NCI-H446 treated with DMSO at 0.1 percent for 48 hours (cell line): ENCODE data around the gene ATP5ME.
"Not testable (repeated sequence)": the region's sequence is repeated elsewhere in the genome, so short reads cannot be mapped to it uniquely, and the experiment has no call there.

Experiments used
- DNase-seq: peaks from one replicate; lab custom pipeline; 2025; lab: John Stamatoyannopoulos, UW

ATP5ME gene

DNA sequence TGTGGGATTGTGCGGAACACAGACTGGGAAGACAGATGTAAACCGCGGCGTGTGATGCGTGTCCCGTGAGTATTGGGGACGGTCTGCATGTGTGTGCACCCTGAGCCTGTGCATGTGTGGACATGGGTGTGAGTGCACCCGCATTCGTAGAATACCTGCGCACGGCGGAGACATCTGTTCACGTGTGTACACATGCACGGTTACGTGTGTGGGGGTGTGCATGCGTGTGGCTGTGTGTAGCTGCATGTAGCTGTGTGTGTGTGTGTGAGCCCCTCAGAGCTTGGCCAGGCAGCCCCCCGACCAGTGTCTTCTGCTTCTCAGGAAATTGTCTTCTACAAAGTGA is 19.6 kb downstream of the ATP5ME start:
- DNase-seq, result no peak

DNA sequence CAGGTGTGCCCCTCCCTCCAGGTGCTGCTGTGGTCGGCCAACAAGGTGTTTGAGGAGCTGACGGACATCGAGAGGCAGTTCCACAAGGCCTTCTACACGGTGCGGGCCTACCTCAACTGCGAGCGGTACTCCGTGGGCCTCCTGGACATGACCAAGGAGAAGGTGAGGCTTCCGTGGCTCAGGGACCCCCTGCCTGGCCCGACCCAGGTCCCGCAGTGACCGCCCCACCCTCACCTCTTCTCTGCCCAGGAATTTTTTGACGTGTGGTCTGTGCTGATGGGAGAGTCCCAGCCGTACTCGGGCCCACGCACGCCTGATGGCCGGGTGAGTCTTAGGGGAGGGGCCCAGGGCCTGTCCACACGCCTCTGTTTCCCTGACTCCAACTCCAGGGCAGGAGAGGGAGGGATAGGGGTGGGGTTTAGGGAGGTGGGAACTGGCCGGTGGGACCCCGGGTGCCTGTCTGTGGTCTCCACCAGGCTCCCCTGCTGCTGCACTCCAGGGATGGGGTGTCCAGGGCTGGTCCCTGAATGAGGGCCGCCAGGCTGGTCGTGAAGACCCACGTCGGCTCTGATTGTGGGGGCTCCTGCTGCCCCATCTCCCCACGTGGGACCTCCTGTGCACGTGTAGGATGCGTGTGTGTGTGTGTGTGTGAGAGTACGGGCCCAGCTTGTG is 20.1 kb downstream of the ATP5ME start:
- DNase-seq, result no peak

DNA sequence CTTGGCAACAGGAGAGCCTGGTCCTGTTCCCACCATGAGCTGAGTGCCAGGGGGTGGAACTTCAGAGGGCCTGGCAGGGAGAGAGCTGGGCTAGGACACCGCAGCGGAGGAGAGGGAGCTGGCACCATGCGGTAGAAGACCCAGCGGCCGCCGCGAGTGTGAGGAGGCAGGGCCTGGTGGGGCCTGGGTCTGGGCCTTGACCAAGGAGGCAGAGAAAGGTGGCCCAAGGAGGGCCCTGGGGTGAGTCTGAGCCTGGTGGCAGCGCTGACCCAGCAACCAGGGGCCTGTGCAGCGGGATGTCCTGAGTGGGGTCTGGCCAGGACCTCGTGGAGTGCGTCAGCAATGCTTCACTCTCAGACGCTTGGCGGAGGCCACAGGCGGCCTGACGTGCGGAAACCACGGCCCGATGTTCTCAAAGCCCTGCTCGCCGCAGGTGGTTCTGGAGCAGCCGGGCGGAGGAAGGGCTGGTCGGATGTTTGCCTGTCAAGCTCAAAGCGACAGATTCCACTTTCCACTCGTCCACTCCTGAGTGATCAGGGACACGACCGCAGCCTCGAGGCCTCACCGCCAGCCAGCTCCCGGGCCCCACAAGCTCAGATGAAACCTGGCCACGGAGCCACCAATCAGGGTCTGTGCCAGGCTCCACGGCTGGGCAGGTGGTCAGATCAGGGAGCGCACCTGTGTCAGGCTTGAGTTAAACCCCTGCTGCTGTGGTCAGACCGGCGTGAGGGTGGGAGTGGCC is 20.8 kb downstream of the ATP5ME start:
- DNase-seq, result no peak

DNA sequence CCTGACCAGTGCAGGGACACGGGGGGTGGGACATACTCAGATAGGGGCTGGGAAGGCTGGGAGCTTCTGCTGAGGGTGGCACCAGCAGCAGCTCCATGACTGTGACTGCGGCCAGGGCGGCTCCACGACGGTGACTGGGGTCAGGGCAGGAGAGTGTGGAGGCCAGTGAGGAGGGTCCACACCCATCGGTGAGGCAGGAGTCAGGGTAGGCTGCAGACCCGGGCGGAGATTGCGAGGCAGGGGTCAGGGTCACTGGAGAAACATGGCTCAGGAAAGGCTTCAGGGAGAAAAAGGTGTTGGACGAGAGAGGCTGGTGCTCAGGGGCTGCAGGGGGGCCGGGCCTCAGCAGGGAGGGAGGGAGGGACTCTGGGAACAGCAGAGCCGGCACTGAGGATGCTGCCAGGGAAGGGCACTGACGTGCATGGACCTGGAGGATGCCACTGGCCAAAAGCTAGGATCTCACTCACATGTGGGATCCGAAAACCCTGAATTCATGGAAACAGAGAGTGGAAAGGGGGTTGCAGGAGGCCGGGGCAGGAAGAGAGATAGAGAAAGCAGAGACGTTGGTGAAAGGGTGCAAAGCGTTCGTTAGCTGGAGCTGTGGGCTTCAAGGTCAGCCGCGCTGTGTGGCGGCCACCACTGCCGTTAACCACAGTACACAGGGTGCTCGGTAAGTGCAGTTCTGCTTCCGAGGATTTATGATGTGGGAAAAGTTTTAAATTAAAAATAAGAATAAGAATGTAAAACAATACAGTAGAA is 22.0 kb downstream of the ATP5ME start:
- no peak for DNase-seq

DNA sequence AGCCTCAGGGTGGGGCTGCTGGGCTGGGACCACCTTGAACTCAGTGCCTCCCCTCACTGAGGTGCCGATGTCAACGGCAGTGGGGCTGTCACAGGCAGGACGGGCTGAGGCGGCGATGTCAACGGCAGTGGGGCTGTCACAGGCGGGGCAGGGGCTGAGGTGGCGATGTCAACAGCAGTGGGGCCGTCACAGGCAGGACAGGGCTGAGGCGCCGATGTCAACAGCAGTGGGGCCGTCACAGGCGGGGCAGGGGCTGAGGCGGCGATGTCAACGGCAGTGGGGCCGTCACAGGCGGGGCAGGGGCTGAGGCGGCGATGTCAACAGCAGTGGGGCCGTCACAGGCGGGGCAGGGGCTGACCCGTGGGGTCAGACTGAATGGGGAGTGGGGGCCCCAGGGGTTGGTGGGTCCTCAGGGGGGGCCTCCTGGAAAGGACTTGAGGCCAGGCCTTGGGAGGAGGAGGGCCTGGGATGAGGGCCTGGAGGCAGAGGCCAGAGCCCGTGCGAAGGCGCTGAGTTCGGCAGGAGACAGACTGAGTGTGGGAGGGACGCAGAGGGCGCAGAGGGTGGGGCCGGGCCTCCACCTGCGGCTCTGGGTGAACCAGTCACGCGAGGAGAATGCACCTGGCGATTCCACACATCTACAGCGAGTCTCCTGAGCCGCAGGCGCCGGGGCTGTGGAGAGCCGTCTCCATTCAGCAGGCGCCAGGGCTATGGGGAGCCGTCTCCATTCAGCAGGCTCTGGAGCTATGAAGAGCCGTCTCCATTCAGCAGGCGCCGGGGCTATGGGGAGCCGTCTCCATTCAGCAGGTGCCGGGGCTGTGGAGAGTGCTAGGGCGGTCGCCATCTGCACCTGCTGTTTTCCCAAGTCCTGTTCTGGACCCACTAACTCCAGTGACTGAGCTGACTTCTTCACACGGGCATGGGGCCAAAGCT is 22.9 kb downstream of the ATP5ME start:
- no peak for DNase-seq

DNA sequence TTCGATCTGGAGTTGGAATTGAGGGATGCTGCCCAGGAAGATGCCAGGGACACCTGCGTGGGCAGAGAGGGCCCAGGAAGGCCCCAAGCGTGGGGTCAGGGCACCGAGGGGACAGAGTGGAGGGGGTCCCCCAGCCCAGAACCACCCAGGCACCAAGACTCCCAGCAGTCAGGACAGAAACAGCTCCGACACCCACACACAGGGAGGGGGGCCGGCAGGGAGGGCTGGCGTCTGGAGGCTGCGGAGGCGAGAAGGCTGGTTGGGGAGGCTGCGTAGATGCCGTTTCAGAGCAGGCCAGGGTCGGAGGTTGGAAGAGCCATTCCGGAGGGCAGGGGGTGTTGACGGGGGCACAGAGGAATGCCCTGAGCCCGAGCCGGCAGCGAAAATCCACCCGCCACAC is 23.6 kb downstream of the ATP5ME start:
- DNase-seq, result no peak

DNA sequence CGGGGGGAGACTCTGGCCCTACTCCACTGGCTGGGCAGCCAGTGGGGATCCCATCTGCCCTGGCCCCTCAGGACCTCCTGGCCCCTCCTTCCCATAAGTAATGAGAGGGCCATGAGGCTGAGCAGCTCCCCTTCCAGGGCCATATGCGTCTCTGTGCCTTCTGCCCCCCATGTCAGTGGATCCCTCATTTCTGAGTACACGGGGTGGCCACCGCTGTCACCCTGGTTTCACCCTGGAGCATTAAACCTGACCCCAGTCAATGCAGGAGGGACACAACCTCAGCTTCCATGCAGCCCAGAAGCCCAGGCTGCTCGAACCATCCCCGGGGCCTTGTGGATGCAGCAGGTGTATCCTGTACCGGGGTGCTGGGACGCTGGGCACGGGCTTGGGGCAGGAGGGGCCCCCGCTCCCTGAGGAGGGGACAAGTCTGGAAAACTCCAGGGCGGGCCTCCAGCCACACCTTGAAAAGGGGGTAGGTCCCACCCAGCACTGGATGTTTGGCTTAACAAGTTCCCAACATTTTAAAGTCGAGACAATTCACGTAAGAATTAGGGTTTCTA is 24.2 kb downstream of the ATP5ME start:
- no peak for DNase-seq

DNA sequence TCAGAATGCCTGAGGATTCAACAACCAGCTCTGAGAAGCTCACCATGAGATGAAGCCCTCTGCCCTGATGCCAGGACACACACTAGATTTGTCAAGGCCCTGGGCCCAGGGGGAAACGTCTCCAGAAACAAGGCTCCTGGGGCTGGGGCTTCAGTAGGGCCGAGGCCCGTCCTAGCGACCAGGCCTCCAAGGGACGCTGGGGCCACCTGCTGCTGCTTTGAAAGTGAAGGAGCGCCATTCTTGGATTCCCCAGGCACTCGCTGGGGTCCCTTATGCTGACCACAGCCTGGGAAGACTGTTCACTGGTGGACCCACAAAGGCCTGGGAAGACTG is 24.8 kb downstream of the ATP5ME start:
- DNase-seq, result no peak

DNA sequence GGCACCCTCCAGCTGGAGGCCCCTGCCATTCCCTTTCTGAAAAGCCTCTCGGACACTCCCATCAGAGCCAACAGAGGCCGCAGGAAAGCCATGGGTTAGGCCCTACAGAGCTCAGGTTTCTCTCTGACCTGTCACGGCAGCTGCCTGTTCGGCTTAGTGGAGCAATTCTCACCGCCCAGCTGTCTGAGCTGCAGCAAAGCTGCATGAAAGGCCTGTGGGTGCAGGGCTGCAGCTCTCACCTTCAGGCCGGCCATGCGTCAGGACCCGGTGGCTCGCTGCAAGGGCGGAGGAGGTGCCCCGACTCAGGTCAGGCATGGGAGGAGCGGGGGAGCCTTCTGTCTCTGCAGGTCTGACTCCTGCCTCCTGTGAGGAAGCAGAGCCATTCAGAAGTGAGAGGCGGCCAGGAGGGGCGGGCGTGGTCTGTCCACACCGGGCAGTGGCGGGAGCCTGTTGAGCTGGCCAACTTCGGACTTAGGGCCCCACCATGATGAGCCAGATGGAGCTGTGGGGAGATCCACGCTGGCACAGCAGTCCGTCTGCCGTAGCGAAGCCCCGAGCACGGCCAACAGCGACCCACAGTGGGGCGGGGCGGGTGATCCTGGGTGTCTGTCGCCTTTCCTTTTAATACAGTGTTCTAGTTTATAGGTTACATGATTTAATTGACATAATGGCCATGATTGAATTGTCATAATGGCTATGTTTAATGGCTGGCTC is 25.3 kb downstream of the ATP5ME start:
- DNase-seq, result no peak

DNA sequence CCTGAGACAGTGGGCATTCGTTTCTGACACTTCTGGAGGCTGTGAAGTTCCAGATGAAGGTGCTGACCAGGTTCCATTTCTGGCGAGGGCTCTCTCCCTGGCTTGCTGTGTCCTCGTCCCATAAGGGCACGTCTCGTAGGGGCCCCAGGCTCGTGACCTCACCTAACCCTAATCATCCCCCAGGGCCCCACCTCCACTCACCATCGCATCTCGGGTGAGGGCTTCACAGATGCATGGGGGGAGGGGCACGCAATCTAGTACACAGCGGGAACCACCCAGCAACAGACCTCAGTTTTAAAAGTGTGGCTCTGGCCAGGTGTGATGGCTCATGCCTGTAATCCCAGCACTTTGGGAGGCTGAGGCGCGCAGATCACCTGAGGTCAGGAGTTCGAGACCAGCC is 26.6 kb downstream of the ATP5ME start:
- DNase-seq, result no peak

DNA sequence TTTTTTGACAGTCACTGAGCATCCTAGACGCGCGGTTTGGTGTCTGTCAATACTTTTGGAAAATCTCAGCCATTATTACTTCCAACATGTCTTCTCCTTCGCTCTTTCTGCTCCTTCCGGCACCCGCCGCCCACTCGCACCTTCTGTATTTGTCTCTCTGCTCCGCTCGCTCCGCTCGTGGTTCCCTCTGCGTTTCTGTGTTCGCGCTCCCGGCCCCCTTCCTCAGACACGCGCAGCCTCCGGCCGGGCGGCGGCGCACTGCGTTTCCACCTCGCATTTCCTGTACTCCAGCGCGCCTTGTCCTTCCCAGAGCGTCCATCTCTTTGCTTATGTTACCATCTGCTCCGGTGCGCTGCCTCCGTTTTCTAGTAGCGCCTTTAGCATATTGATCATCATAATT is 27.6 kb downstream of the ATP5ME start:
- no peak for DNase-seq

DNA sequence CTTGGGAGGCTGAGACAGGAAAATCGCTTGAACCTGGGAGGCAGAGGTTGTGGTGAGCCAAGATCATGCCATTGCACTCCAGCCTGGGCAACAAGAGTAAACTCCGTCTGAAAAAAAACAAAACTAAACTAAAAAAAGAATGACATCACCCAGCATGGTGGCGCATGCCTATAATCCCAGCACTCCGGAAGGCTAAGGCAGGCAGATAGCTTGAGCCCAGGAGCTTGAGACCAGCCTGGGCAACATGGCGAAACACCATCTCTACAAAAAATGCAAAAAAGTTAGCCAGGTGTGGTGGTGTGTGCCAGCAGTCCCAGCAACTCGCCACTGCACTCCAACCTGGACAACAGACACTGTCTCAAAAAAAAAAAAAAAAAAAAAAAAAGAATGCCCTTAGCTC is 31.7 kb downstream of the ATP5ME start:
- DNase-seq, result not testable (repeated sequence)

DNA sequence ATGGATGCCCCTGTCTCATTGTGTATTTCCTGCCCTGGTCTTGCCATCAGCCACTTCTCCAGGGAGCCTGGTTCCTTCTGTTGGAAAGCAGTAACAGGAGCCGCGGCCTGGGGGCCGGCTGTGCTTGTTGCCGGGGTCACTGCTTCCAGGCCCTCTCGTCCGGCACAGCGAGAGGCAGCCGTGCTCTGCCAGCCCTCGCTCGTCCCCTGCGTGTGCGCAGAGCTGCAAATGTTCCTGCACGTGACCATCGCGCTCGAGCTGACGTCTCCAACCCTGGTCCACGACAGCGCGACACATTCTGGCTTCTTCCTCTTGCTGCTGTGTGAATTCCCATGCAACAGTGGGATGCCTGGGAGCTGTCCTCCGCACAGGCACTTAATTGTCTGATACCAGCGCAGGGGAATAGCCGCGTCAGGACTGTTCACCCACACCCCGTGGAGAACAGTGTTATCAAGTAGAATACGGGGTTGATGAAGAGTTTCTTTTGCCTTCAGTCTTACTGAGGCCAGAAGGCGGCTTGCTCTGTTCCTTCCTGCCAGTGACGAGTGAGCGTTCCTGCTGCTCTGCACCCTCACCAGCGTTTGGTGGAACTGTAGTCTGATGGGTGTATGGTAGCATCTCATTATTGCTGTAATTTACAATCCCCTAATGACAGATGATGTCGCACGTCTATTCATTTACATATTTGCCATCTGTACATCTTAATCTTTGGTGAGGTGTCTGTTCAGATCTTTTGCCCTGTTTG is 36.4 kb downstream of the ATP5ME start:
- no peak for DNase-seq

DNA sequence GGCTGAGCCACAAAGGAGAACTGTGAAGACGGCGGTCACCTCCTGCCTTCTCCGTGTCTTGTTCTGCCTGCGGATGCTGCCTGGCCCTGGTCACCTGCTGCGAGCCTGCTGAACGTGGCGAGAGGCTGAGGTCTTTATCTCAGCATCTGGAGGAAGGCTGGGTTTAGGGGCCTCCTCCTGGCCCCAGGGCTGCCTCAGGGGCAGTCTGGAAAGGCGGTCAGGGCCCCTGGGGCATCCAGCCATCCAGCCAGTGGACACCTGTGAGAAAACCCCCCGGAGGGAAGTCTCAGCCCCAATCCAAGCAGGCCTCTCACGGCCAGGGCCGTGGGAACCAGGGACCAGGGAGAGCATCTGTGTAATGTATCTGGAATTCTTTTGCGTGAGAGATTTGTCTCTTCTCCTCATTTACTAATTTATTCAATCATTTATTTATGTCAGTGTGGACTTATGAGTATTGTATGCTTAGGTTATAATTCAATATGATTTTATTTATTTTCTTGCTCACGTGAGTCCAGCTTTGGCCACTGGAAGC is 37.4 kb downstream of the ATP5ME start:
- no peak for DNase-seq

DNA sequence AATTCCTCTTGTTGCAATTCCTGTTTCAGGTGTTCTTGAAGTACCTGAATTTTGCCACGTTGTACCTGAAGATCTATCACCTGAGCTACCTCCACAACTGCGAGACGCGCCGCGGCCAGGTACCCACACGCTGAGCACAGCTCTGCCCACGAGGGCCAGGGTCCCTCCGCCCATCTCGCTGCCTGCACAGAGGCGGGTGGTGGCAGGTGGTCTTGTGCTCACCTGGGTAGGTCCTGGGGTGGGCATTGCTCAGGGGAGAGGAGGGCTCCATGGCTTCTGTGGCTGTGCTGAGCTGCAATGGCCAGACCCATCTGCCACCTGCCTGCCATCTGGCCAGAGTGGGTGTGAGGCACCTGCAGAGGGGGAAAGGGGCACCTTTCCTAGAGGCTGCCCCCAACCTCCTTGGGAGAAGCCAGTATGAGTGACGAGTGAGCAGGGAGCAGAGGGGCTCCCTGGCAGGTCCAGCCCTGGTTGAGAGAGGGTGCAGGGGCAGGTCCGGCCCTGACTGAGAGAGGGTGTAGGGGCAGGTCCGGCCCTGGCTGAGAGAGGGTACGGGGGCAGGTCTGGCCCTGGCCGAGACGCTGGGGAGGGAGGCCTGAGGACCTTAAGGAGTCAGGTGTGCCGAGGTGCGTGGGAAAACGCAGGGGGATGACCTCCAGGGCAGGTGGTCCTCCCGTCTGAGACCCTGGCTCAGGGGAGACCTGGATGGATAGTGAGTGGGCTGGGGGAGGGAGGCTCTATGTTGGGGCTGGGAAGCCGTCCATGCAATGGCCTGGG is 38.0 kb downstream of the ATP5ME start:
- DNase-seq, result no peak

DNA sequence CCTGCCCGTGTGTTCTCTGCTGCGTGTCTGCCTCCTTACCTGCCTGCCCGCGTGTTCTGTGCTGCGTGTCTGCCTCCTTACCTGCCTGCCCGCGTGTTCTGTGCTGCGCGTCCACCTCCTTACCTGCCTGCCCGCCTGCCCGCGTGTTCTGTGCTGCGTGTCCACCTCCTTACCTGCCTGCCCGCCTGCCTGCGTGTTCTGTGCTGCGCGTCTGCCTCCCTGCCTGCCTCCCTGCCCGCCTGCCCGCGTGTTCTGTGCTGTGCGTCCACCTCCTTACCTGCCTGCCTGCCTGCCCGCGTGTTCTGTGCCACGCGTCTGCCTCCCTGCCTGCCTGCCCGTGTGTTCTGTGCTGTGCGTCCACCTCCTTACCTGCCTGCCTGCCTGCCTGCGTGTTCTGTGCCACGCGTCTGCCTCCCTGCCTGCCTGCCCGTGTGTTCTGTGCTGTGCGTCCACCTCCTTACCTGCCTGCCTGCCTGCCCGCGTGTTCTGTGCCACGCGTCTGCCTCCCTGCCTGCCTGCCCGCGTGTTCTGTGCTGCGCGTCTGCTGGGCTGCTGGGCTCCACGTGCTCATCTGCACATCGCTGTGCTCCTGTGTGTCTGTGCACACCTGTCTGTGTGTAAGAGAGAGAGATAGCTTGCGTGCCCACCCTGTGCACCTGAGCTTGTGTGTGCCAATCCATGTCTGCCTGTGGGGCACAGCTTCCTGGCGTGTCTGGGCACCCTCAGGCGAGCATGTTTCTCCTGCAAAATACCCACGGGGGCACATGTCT is 38.8 kb downstream of the ATP5ME start:
- not testable (repeated sequence) for DNase-seq

DNA sequence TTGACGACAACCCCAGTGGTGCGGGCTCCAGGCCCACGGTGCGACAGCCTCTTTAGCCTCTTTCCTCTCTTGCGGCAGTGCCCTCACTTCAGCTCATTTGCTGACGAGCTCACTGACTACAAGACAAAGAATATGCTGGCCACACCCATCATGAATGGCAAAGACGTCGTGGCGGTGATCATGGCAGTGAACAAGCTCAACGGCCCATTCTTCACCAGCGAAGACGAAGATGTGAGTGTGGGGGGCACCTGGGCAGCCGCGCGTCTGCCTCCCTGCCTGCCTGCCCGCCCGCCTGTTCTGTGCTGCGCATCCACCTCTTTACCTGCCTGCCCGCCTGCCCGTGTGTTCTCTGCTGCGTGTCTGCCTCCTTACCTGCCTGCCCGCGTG is 39.5 kb downstream of the ATP5ME start:
- DNase-seq, result no peak

DNA sequence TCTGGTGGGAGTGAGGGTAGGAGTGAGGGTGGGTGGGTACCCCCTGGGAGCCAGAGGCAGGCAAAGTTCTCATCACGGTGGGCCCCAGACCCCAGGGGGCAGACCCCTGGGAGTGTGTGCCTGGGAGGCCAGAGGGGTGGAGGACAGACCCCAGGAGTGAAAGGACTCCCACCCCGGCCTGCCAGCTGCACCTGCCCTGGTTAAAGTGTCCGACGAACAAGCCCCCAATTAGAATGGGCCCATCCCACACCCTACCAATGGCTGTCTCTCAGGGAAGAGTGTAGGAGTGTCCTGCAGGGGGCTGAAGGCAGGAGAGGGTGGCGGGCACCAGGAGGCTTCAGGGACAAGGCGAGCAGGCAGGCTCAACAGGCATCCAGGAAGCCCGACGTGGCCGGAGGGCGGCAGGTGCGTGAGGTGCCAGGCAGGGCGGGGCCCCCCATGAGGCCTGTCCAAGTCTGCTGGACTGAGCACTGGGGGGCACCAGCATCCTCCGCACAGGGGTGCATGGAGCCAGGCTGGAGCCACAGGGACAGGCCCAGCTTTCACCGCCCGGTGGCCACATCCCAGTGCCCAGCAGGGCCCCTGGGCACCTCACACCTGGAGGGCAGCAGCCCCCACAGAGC is 40.0 kb downstream of the ATP5ME start:
- DNase-seq, result no peak
